ENCODE measurements around the gene SLC6A6. TPM values are rescaled to one million over a fixed set of nuclear protein-coding genes. Genes with fewer than 3 reads are reported as not detected.

Gene SLC6A6
- total RNA-seq, 4 donors from 2014 or later: 4.4 to 10.5 (median 7.7) TPM

DNA sequence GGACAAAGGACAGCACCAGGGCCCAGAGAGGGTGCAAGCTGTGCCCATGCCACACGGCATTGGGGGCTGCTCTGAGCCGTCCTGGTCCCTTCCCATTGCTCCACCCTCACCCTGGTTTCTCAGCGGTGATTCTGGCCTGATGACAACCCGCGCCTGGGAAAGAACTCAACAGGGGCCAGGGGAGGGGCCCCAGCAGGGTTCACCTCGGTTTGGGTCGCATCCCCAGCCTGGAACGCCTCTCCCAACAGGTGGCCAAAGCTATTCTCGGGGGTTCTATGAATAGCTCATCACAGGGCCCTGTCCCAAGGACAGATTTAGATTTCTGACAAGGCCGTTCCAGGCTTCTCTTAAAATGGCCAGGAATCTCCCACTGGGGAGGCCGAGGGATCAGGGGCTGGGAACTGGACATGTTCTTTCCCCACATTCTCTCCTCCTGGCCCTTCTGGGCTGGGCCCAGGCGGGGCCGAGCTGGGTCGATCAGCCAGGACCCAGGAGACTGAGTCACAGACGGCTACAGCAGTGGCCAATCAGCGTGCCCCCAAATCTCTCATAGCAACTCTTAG, 119.8 kb downstream of the SLC6A6 start:
- whole genome bisulfite sequencing, 2 donors (ENCODE audit: low coverage in 1 of 2): 91% methylated on average over 16 of the region's 16 CpGs; no CpG with 5 or more reads in 1 of the 2 donors
- DNase-seq: no peak
- intact Hi-C loops (cut with DNase I; ENCODE audit: low total_unique reads) (no loop called here), in situ Hi-C loops (cut with MboI; ENCODE audit: low pct_ligation_motif_present in 1 of 4, low pct_unique_long_range_greater_than_20kb in 1 of 4, low sequenced_read_pairs in 3 of 4) (loop anchor here in 2 of 4 donors (25.0 kb wide), 2 partner anchors 90 to 390 kb away; no protein-coding TSS in a partner anchor)
- H3K4me3 ChIP-seq: no peak overlapping the region
- peak overlapping the region in 1 of 4 donors; percentile 12 for H3K27ac ChIP-seq
- no peaks in the 10 kb centered on the region for H3K9me3 ChIP-seq
- peaks cover 0 to 5% (median 2%) of the 10 kb centered on the region in 4 donors for H3K4me1 ChIP-seq
- H3K27me3 ChIP-seq: no peaks in the 10 kb centered on the region
- H3K36me3 ChIP-seq: no peaks in the 10 kb centered on the region
- TF ChIP-seq EP300 (IDR thresholded peaks at IDR 0.05; ENCODE audit: low read depth): no peak
- no peak for TF ChIP-seq POLR2AphosphoS5 (IDR thresholded peaks at IDR 0.05)
- TF ChIP-seq CTCF (IDR thresholded peaks at IDR 0.05): no peak
- no peak for TF ChIP-seq POLR2A (IDR thresholded peaks at IDR 0.05)

- Histone ChIP-seq H3K9me3 (no peaks in the 10 kb centered on the region), H3K27ac (peak overlapping the region in 1 of 4 donors; percentile 12), H3K4me3 (no peak overlapping the region), H3K36me3 (no peaks in the 10 kb centered on the region), H3K27me3 (no peaks in the 10 kb centered on the region), H3K4me1 (peaks cover 0 to 5% (median 2%) of the 10 kb centered on the region in 4 donors)
- in situ Hi-C loops (cut with MboI; ENCODE audit: low pct_ligation_motif_present in 1 of 4, low pct_unique_long_range_greater_than_20kb in 1 of 4, low sequenced_read_pairs in 3 of 4) (loop anchor here in 2 of 4 donors (25.0 kb wide), 2 partner anchors 90 to 390 kb away; no protein-coding TSS in a partner anchor), intact Hi-C loops (cut with DNase I; ENCODE audit: low total_unique reads) (no loop called here)
- TF ChIP-seq CTCF (IDR thresholded peaks at IDR 0.05) (no peak), POLR2AphosphoS5 (IDR thresholded peaks at IDR 0.05) (no peak), EP300 (IDR thresholded peaks at IDR 0.05; ENCODE audit: low read depth) (no peak), POLR2A (IDR thresholded peaks at IDR 0.05) (no peak)
- DNase-seq: no peak
- 90% methylated on average over 12 of the region's 12 CpGs; no CpG with 5 or more reads in 1 of the 2 donors for WGBS, 2 donors (ENCODE audit: low coverage in 1 of 2)
Observed at GRCh38 chr3:14522768-14523167, 120.4 kb downstream of the SLC6A6 start.

DNA sequence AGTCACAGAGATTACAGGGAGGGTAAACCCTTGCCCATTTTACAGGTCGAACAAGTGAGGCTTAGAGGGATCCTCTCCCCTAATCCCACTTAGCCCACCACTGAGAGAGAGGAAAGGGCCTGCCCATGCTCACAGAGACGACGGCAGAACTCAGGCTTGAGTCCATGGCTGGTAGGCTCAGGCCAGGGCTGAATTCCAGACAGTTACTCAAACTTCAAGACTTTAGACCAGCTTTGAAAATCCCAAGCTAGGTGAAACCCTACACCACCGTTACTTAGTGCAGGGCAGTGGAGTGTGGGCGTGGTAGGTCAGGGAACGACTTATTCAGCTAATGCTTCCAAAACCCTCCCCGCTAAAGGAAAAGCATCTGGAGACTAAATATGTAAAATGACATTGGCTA, 121.4 kb downstream of the SLC6A6 start:
- TF ChIP-seq POLR2AphosphoS5 (IDR thresholded peaks at IDR 0.05): no peak
- no peak for TF ChIP-seq CTCF (IDR thresholded peaks at IDR 0.05)
- no peak for TF ChIP-seq EP300 (IDR thresholded peaks at IDR 0.05; ENCODE audit: low read depth)
- no peak for TF ChIP-seq POLR2A (IDR thresholded peaks at IDR 0.05)
- H3K36me3 ChIP-seq: no peaks in the 10 kb centered on the region
- DNase-seq: no peak
- H3K4me3 ChIP-seq: no peak overlapping the region
- peaks cover 0 to 5% (median 2%) of the 10 kb centered on the region in 4 donors for H3K4me1 ChIP-seq
- intact Hi-C loops (cut with DNase I; ENCODE audit: low total_unique reads) (no loop called here), in situ Hi-C loops (cut with MboI; ENCODE audit: low pct_ligation_motif_present in 1 of 4, low pct_unique_long_range_greater_than_20kb in 1 of 4, low sequenced_read_pairs in 3 of 4) (loop anchor here in 2 of 4 donors (25.0 kb wide), 2 partner anchors 89 to 389 kb away; no protein-coding TSS in a partner anchor)
- H3K9me3 ChIP-seq: no peaks in the 10 kb centered on the region
- WGBS, 2 donors (ENCODE audit: low coverage in 1 of 2): 59% methylated on average over 7 of the region's 7 CpGs; no CpG with 5 or more reads in 1 of the 2 donors
- no peaks in the 10 kb centered on the region for H3K27me3 ChIP-seq
- H3K27ac ChIP-seq: no peak overlapping the region

- Histone ChIP-seq H3K4me3 (no peak overlapping the region), H3K4me1 (peaks cover 0 to 5% (median 2%) of the 10 kb centered on the region in 4 donors), H3K27me3 (no peaks in the 10 kb centered on the region), H3K36me3 (no peaks in the 10 kb centered on the region), H3K27ac (no peak overlapping the region), H3K9me3 (no peaks in the 10 kb centered on the region)
- WGBS, 2 donors (ENCODE audit: low coverage in 1 of 2): 91% methylated on average over 14 of the region's 14 CpGs; no CpG with 5 or more reads in 1 of the 2 donors
- intact Hi-C loops (cut with DNase I; ENCODE audit: low total_unique reads): no loop called here
- TF ChIP-seq POLR2AphosphoS5 (IDR thresholded peaks at IDR 0.05) (no peak), EP300 (IDR thresholded peaks at IDR 0.05; ENCODE audit: low read depth) (no peak), CTCF (IDR thresholded peaks at IDR 0.05) (no peak), POLR2A (IDR thresholded peaks at IDR 0.05) (no peak)
- no peak for DNase-seq
- in situ Hi-C loops (cut with MboI; ENCODE audit: low pct_ligation_motif_present in 1 of 4, low pct_unique_long_range_greater_than_20kb in 1 of 4, low sequenced_read_pairs in 3 of 4): loop anchor here in 2 of 4 donors (25.0 kb wide), 2 partner anchors 88 to 388 kb away; no protein-coding TSS in a partner anchor
Observed at GRCh38 chr3:14524311-14524711, 121.9 kb downstream of the SLC6A6 start.
